HL-60 (cell line): ENCODE results near the gene SH3PXD2A.

Experiments
- DNase-seq, 2 experiments: peaks; one replicate each; pipeline ENCODE4 v3.0.0-alpha.2; 2010 to 2020; ENCODE audit warnings: low read depth in 1 of 2, low spot score in 1 of 2
- H3K27ac ChIP-seq: fragments of 250-450 bp; sonication (Bioruptor Pico); replicated peaks from 2 replicates; pipeline ENCODE4 v1.5.1; 2020; ENCODE audit warnings: mild to moderate bottlenecking, moderate library complexity
- H3K27me3 ChIP-seq: fragments of 250-450 bp; sonication (Bioruptor Pico); 2 replicates; pipeline ENCODE4 v1.5.1; 2021; ENCODE audit warnings: mild to moderate bottlenecking, moderate library complexity; ENCODE audit not compliant: insufficient read depth, poor library complexity, severe bottlenecking
- H3K4me3 ChIP-seq: replicated peaks from 2 replicates; pipeline ENCODE4 v1.5.1; 2011; ENCODE audit warnings: mild to moderate bottlenecking, control low read depth, low read length; ENCODE audit not compliant: insufficient read depth
- CTCF ChIP-seq: IDR thresholded peaks from one replicate; pipeline ENCODE4 v1.5.1; 2011; ENCODE audit warnings: low read length, control low read depth, inconsistent platforms; ENCODE audit not compliant: insufficient read depth
- GABPA ChIP-seq: IDR thresholded peaks from 2 replicates; pipeline ENCODE4 v1.6.1; 2012; ENCODE audit warnings: low read depth
- POLR2AphosphoS5 ChIP-seq: IDR thresholded peaks from 2 replicates; pipeline ENCODE4 v1.6.1; 2012; ENCODE audit warnings: low read depth
- SPI1 ChIP-seq: IDR thresholded peaks from 2 replicates; pipeline ENCODE4 v1.6.1; 2012; ENCODE audit warnings: low read depth, mild to moderate bottlenecking, borderline replicate concordance
- TF ChIP-seq, protein P1 (sequence below): IDR thresholded peaks from 2 replicates; pipeline ENCODE4 v1.6.1; 2012; ENCODE audit warnings: low read depth; ENCODE audit not compliant: insufficient replicate concordance

Gene SH3PXD2A

GRCh38 chr10:103789161-103789560, 66.2 kb downstream of the SH3PXD2A start:
- H3K27ac ChIP-seq = no peak overlapping the region
- H3K4me3 ChIP-seq = no peak overlapping the region
- no peak for TF ChIP-seq GABPA
- no peak for TF ChIP-seq SPI1
- no peak for TF ChIP-seq POLR2AphosphoS5
- TF ChIP-seq, protein P1, sequence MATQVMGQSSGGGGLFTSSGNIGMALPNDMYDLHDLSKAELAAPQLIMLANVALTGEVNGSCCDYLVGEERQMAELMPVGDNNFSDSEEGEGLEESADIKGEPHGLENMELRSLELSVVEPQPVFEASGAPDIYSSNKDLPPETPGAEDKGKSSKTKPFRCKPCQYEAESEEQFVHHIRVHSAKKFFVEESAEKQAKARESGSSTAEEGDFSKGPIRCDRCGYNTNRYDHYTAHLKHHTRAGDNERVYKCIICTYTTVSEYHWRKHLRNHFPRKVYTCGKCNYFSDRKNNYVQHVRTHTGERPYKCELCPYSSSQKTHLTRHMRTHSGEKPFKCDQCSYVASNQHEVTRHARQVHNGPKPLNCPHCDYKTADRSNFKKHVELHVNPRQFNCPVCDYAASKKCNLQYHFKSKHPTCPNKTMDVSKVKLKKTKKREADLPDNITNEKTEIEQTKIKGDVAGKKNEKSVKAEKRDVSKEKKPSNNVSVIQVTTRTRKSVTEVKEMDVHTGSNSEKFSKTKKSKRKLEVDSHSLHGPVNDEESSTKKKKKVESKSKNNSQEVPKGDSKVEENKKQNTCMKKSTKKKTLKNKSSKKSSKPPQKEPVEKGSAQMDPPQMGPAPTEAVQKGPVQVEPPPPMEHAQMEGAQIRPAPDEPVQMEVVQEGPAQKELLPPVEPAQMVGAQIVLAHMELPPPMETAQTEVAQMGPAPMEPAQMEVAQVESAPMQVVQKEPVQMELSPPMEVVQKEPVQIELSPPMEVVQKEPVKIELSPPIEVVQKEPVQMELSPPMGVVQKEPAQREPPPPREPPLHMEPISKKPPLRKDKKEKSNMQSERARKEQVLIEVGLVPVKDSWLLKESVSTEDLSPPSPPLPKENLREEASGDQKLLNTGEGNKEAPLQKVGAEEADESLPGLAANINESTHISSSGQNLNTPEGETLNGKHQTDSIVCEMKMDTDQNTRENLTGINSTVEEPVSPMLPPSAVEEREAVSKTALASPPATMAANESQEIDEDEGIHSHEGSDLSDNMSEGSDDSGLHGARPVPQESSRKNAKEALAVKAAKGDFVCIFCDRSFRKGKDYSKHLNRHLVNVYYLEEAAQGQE = no peak
- no peak for TF ChIP-seq CTCF
- H3K27me3 ChIP-seq = no peaks in the 10 kb centered on the region
- no peak for DNase-seq

- H3K27me3 ChIP-seq = no peaks in the 10 kb centered on the region
- no peak overlapping the region for H3K27ac ChIP-seq
- no peak for DNase-seq
- TF ChIP-seq SPI1 = no peak
- TF ChIP-seq CTCF = no peak
- no peak for TF ChIP-seq POLR2AphosphoS5
- H3K4me3 ChIP-seq = no peak overlapping the region
Measured at GRCh38 chr10:103787331-103787730, 68.0 kb downstream of the SH3PXD2A start.

DNA sequence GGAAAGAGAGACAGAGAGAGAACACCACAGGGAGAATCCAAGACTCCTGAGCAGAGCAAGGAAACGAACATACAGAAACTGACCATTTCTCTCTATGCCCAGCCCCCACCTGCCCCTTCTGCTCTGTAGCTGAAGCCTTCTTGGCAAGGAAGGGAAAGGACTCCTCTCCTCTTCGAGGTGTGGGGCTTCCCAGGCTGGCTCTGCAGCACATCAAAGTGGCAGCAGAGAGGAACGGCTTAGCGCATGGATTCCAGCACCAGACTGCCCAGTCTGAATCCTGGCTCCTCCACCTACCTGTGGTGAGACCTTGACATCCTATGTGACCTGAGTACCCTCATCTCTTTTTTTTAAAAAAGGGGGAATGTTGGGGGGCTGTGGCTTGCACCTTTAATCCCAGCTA, 69.4 kb downstream of the SH3PXD2A start:
- H3K27me3 ChIP-seq = no peaks in the 10 kb centered on the region
- no peak for TF ChIP-seq POLR2AphosphoS5
- TF ChIP-seq, protein P1 = no peak
- TF ChIP-seq SPI1 = no peak
- TF ChIP-seq CTCF = no peak
- DNase-seq = no peak
- no peak overlapping the region for H3K4me3 ChIP-seq
- no peak overlapping the region for H3K27ac ChIP-seq

- TF ChIP-seq GABPA (no peak), CTCF (no peak), SPI1 (no peak; the same call in 1 of the 2 replicates), POLR2AphosphoS5 (no peak)
- TF ChIP-seq, protein P1 = no peak
- peak in 1 of 2 experiments; percentile 10 for DNase-seq
- no peak overlapping the region for H3K27ac ChIP-seq
Measured at GRCh38 chr10:103784723-103785418, 70.5 kb downstream of the SH3PXD2A start.

More at GRCh38 chr10:103784723-103785418, 70.5 kb downstream of the SH3PXD2A start:
- no peak overlapping the region for H3K4me3 ChIP-seq
- no peaks in the 10 kb centered on the region for H3K27me3 ChIP-seq
